ENCODE results near the gene RPTOR. TPM values are rescaled to one million over a fixed set of nuclear protein-coding genes. Genes with fewer than 3 reads are reported as not detected.

Gene RPTOR
- total and polyA plus RNA-seq, 2 experiments from 2014 or later: 13.2 to 37.9 TPM

- no peak for DNase-seq (ENCODE audit: low read depth in 1 of 2, low spot score in 1 of 2)
- peaks cover 10% of the 10 kb centered on the region for H3K27me3 ChIP-seq
- no peak overlapping the region for H3K4me3 ChIP-seq
- H3K4me1 ChIP-seq (ENCODE audit: low read depth): no peaks in the 10 kb centered on the region
- no peaks in the 10 kb centered on the region for H3K36me3 ChIP-seq
- no peak overlapping the region for H3K27ac ChIP-seq
- no peak for TF ChIP-seq CTCF (IDR thresholded peaks at IDR 0.05; ENCODE audit: low read depth, low read length)
- H3K9me3 ChIP-seq (ENCODE audit: low read depth): no peaks in the 10 kb centered on the region
Measured at GRCh38 chr17:81010935-81011334, 466.3 kb downstream of the RPTOR start.

GRCh38 chr17:81011951-81012350 is 467.3 kb downstream of the RPTOR start:
- Histone ChIP-seq H3K4me3 (no peak overlapping the region), H3K27me3 (no peaks in the 10 kb centered on the region), H3K9me3 (ENCODE audit: low read depth) (no peaks in the 10 kb centered on the region), H3K4me1 (ENCODE audit: low read depth) (no peaks in the 10 kb centered on the region), H3K36me3 (no peaks in the 10 kb centered on the region), H3K27ac (peak overlapping the region; percentile 83)
- DNase-seq (ENCODE audit: low read depth in 1 of 2, low spot score in 1 of 2): peak; percentile 43 to 65
- TF ChIP-seq CTCF (IDR thresholded peaks at IDR 0.05; ENCODE audit: low read depth, low read length): no peak

- TF ChIP-seq CTCF (IDR thresholded peaks at IDR 0.05; ENCODE audit: low read depth, low read length): no peak
- Histone ChIP-seq H3K27ac (peak overlapping the region; percentile 83), H3K4me3 (no peak overlapping the region), H3K36me3 (no peaks in the 10 kb centered on the region), H3K9me3 (ENCODE audit: low read depth) (no peaks in the 10 kb centered on the region), H3K4me1 (ENCODE audit: low read depth) (no peaks in the 10 kb centered on the region), H3K27me3 (no peaks in the 10 kb centered on the region)
- no peak for DNase-seq (ENCODE audit: low read depth in 1 of 2, low spot score in 1 of 2)
Measured at GRCh38 chr17:81012574-81013447, 468.2 kb downstream of the RPTOR start.

GRCh38 chr17:81013642-81014041 is 469.0 kb downstream of the RPTOR start:
- Histone ChIP-seq H3K4me1 (ENCODE audit: low read depth) (no peaks in the 10 kb centered on the region), H3K4me3 (no peak overlapping the region), H3K9me3 (ENCODE audit: low read depth) (no peaks in the 10 kb centered on the region), H3K27me3 (no peaks in the 10 kb centered on the region), H3K27ac (no peak overlapping the region), H3K36me3 (no peaks in the 10 kb centered on the region)
- TF ChIP-seq CTCF (IDR thresholded peaks at IDR 0.05; ENCODE audit: low read depth, low read length): no peak
- DNase-seq (ENCODE audit: low read depth in 1 of 2, low spot score in 1 of 2): no peak

GRCh38 chr17:81015136-81015535 is 470.5 kb downstream of the RPTOR start:
- DNase-seq (ENCODE audit: low read depth in 1 of 2, low spot score in 1 of 2): no peak
- Histone ChIP-seq H3K27ac (no peak overlapping the region), H3K36me3 (no peaks in the 10 kb centered on the region), H3K4me3 (no peak overlapping the region), H3K27me3 (no peaks in the 10 kb centered on the region), H3K9me3 (ENCODE audit: low read depth) (no peaks in the 10 kb centered on the region), H3K4me1 (ENCODE audit: low read depth) (no peaks in the 10 kb centered on the region)
- no peak for TF ChIP-seq CTCF (IDR thresholded peaks at IDR 0.05; ENCODE audit: low read depth, low read length)

Other genes starting within 250 kb of the RPTOR start
- 31.7 and 35.4 TPM in 2 replicates for gene ENDOV, start 129.7 kb upstream of the RPTOR start, total RNA-seq
- 38.0 and 46.9 TPM in 2 replicates for gene ENDOV, start 129.7 kb upstream of the RPTOR start, polyA plus RNA-seq
- gene NPTX1, start 68.2 kb upstream of the RPTOR start, total RNA-seq: not detected in 2 replicates
- gene NPTX1, start 68.2 kb upstream of the RPTOR start, polyA plus RNA-seq: 0.21 TPM in 1 of 2 replicates, not detected in the other

Measured in cardiac muscle cell (in vitro differentiated cells and primary cell).